ENCODE measurements around the gene OXLD1.

Gene OXLD1

DNA sequence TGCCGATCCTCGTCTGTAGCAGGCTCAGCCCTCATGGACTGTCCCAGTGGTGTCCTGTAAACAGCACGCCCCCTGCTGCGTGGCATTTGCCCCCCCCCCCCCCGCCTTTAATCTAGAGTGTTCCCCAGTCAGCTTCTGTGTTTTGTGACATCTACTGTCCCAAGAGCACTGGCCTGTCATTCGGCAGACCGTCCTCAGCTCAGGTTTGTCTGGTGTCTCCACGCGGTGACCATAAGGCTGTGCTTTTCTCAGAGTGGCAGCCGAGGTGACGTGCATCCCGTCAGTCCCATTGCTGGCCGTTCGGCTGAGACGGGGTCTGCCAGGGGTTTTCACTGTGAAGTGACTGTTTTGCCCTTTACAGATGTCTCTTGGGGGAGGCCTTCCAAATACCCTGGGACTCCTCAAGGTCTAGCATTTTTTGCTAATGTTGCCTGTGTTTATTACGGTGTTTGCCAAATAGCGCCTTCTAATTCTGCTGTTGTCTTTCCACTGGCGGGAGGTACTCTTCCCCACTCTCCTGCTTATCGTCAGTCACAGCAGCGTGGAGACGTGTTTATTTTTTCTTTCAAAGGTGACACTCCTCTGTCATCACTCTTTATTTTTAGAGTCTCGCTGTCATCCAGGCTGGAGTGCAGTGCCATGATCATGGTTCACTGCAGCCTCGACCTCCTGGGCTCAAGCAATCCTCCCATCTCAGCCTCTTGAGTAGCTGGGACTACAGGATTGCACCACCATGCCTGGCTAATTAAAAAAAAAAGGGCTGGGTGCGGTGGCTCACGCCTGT lies 31.0 kb upstream of the OXLD1 start:
- Histone ChIP-seq H3K4me1 (ENCODE audit: insufficient read depth, low read length) (peaks cover 12% of the 10 kb centered on the region), H3K27ac (ENCODE audit: low read depth, low read length) (no peak overlapping the region), H3K9ac (ENCODE audit: low read length) (no peak overlapping the region), H3K27me3 (ENCODE audit: control insufficient read depth in 1 of 2, insufficient read depth in 2 of 2, low read length in 2 of 2) (no peaks in the 10 kb centered on the region), H3K9me3 (ENCODE audit: low read length) (no peaks in the 10 kb centered on the region), H3K4me3 (ENCODE audit: low read depth in 1 of 2, low read length in 2 of 2) (no peak overlapping the region), H3K36me3 (ENCODE audit: insufficient read depth, low read length) (peaks cover 48% of the 10 kb centered on the region)

DNA sequence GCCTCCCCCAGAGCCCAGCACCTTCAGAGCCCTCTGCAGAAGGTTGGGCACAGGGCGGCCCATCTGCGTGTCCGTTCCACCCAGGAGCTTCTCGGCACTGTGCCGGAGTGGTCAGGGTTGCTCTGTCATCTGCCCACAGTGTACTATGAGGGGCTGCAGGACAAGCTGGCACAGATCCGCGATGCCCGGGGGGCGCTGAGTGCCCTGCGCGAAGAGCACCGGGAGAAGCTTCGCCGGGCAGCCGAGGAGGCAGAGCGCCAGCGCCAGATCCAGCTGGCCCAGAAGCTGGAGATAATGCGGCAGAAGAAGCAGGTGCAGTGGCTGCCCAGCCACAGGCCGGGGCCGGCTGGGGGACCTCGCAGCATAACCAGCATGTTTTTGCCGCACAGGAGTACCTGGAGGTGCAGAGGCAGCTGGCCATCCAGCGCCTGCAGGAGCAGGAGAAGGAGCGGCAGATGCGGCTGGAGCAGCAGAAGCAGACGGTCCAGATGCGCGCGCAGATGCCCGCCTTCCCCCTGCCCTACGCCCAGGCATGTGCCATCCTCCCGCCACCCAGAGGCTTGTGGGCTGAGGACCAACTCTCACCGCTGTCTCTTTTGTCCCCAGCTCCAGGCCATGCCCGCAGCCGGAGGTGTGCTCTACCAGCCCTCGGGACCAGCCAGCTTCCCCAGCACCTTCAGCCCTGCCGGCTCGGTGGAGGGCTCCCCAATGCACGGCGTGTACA lies 30.0 kb upstream of the OXLD1 start:
- Histone ChIP-seq H3K36me3 (ENCODE audit: insufficient read depth, low read length) (peaks cover 55% of the 10 kb centered on the region), H3K4me1 (ENCODE audit: insufficient read depth, low read length) (peaks cover under 1% of the 10 kb centered on the region), H3K27ac (ENCODE audit: low read depth, low read length) (no peak overlapping the region), H3K9ac (ENCODE audit: low read length) (no peak overlapping the region), H3K27me3 (ENCODE audit: control insufficient read depth in 1 of 2, insufficient read depth in 2 of 2, low read length in 2 of 2) (no peaks in the 10 kb centered on the region), H3K4me3 (ENCODE audit: low read depth in 1 of 2, low read length in 2 of 2) (no peak overlapping the region), H3K9me3 (ENCODE audit: low read length) (no peaks in the 10 kb centered on the region)

DNA sequence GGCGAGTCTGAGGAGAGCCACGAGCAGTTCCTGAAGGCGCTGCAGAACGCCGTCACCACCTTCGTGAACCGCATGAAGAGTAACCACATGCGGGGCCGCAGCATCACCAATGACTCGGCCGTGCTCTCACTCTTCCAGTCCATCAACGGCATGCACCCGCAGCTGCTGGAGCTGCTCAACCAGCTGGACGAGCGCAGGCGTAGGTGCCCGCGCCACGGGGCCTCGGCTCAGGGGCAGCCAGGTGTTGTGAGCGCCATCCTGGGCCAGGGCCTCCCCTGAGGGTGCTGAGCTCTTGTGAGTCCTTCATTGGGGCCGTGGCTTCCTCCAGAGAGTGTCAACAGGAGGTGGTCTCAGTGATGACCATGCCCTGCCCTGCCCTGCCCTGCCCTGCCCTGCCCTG lies 29.4 kb upstream of the OXLD1 start:
- H3K9me3 ChIP-seq (ENCODE audit: low read length) = no peaks in the 10 kb centered on the region
- H3K27me3 ChIP-seq (ENCODE audit: control insufficient read depth in 1 of 2, insufficient read depth in 2 of 2, low read length in 2 of 2) = no peaks in the 10 kb centered on the region
- H3K36me3 ChIP-seq (ENCODE audit: insufficient read depth, low read length) = peaks cover 50% of the 10 kb centered on the region
- no peak overlapping the region for H3K4me3 ChIP-seq (ENCODE audit: low read depth in 1 of 2, low read length in 2 of 2)
- H3K9ac ChIP-seq (ENCODE audit: low read length) = no peak overlapping the region
- H3K4me1 ChIP-seq (ENCODE audit: insufficient read depth, low read length) = no peaks in the 10 kb centered on the region
- H3K27ac ChIP-seq (ENCODE audit: low read depth, low read length) = no peak overlapping the region

DNA sequence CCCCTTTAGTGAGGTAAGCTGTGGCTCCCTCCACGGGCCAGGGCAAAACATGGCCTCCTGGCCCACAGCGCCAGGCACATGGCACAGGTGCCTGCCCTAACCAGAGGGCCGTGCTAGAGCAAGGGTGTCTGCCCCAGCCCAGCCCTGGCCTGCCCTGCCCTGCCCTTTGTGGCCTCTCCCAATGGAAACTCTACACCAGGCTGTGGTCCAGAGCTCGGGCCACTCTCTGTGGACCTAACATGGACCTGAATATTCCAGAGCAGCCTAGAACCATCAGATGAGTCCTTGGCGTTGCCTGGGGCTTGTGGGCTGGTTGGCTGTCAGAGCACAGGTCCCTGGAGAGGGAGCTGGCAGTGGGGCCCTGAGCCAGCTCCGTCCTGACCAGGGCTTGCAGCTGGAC lies 28.8 kb upstream of the OXLD1 start:
- Histone ChIP-seq H3K9ac (ENCODE audit: low read length) (no peak overlapping the region), H3K36me3 (ENCODE audit: insufficient read depth, low read length) (peaks cover 50% of the 10 kb centered on the region), H3K9me3 (ENCODE audit: low read length) (no peaks in the 10 kb centered on the region), H3K27me3 (ENCODE audit: control insufficient read depth in 1 of 2, insufficient read depth in 2 of 2, low read length in 2 of 2) (no peaks in the 10 kb centered on the region), H3K4me1 (ENCODE audit: insufficient read depth, low read length) (no peaks in the 10 kb centered on the region), H3K4me3 (ENCODE audit: low read depth in 1 of 2, low read length in 2 of 2) (no peak overlapping the region), H3K27ac (ENCODE audit: low read depth, low read length) (no peak overlapping the region)

DNA sequence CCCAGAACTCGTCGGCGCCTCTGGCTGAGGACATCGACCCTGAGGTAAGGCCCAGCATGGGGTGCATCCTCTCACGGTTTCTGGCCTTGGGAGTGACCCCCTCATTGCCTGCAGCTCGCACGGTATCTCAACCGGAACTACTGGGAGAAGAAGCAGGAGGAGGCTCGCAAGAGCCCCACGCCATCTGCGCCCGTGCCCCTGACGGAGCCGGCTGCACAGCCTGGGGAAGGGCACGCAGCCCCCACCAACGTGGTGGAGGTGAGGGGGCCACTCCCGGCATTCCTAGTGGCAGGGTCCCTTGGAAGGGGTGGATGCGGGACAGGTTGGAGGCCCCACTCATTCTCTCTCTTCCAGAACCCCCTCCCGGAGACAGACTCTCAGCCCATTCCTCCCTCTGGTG lies 28.4 kb upstream of the OXLD1 start:
- H3K4me1 ChIP-seq (ENCODE audit: insufficient read depth, low read length) = no peaks in the 10 kb centered on the region
- H3K27ac ChIP-seq (ENCODE audit: low read depth, low read length) = no peak overlapping the region
- H3K36me3 ChIP-seq (ENCODE audit: insufficient read depth, low read length) = peaks cover 50% of the 10 kb centered on the region
- no peak overlapping the region for H3K9ac ChIP-seq (ENCODE audit: low read length)
- no peaks in the 10 kb centered on the region for H3K9me3 ChIP-seq (ENCODE audit: low read length)
- no peaks in the 10 kb centered on the region for H3K27me3 ChIP-seq (ENCODE audit: control insufficient read depth in 1 of 2, insufficient read depth in 2 of 2, low read length in 2 of 2)
- H3K4me3 ChIP-seq (ENCODE audit: low read depth in 1 of 2, low read length in 2 of 2) = no peak overlapping the region

DNA sequence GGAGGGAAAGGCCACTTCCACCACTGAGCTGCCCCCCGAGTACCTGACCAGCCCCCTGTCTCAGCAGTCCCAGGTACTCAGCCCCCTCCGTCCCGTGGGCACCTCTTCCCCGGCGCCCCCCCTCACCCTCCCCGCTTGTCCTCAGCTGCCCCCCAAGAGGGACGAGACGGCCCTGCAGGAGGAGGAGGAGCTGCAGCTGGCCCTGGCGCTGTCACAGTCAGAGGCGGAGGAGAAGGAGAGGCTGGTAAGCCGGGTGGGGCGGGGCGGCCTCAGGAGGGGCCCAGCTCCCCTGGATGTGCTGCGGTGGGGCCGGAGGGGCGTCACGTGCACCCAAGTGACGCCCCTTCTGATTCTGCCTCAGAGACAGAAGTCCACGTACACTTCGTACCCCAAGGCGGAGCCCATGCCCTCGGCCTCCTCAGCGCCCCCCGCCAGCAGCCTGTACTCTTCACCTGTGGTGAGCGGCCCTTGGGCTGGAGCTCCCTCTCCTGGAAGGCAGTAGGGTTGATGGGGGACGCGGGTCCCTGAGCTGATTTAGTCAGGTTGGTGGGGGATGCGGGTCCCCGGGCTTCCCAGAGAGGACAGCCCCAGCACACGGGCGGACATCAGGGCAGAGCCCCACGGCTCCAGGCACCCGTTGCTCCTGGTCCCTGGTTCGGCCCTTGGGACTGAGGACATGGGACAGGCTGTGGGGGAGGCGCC lies 27.3 kb upstream of the OXLD1 start:
- Histone ChIP-seq H3K27ac (ENCODE audit: low read depth, low read length) (no peak overlapping the region), H3K36me3 (ENCODE audit: insufficient read depth, low read length) (peaks cover 56% of the 10 kb centered on the region), H3K4me1 (ENCODE audit: insufficient read depth, low read length) (no peaks in the 10 kb centered on the region), H3K9ac (ENCODE audit: low read length) (no peak overlapping the region), H3K4me3 (ENCODE audit: low read depth in 1 of 2, low read length in 2 of 2) (no peak overlapping the region), H3K27me3 (ENCODE audit: control insufficient read depth in 1 of 2, insufficient read depth in 2 of 2, low read length in 2 of 2) (no peaks in the 10 kb centered on the region), H3K9me3 (ENCODE audit: low read length) (no peaks in the 10 kb centered on the region)

DNA sequence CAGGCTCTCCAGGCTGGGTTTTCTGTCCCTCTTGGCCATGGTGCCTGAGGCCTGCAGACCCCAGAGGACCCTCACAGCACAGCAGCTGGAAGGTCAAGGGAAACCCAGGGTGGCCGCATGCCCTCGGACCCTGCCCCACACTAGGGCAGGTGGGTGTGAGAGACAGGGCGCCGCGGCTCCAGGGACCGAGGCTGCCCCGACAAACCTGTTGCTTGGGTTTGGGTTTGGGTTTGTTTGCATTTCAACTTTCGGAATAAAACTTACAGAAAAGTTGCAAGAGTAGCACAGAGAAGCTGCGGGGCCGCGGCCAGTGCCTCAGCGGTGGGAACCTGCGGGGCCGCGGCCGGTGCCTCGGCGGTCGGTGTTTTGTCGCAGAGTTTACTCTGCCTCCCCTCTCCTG lies 25.2 kb upstream of the OXLD1 start:
- no peak overlapping the region for H3K27ac ChIP-seq (ENCODE audit: low read depth, low read length)
- no peaks in the 10 kb centered on the region for H3K4me1 ChIP-seq (ENCODE audit: insufficient read depth, low read length)
- no peaks in the 10 kb centered on the region for H3K9me3 ChIP-seq (ENCODE audit: low read length)
- H3K4me3 ChIP-seq (ENCODE audit: low read depth in 1 of 2, low read length in 2 of 2) = no peak overlapping the region
- no peaks in the 10 kb centered on the region for H3K27me3 ChIP-seq (ENCODE audit: control insufficient read depth in 1 of 2, insufficient read depth in 2 of 2, low read length in 2 of 2)
- peaks cover 54% of the 10 kb centered on the region for H3K36me3 ChIP-seq (ENCODE audit: insufficient read depth, low read length)
- no peak overlapping the region for H3K9ac ChIP-seq (ENCODE audit: low read length)

DNA sequence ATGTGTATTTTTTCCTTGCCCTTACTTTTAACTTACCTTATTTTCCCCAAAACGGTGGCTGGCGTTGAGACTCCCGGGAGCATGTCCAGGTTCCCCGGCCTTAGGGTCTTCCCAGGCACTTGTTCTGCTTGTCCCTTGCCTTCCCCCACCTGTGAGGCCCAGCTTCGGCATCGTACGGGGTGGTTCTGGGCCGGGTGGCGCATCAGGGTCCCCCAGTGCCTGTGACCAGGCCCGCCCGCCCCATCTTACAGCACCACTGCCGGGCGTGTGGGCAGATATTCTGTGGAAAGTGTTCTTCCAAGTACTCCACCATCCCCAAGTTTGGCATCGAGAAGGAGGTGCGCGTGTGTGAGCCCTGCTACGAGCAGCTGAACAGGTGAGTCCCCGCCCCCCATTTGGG lies 24.8 kb upstream of the OXLD1 start:
- Histone ChIP-seq H3K27ac (ENCODE audit: low read depth, low read length) (no peak overlapping the region), H3K36me3 (ENCODE audit: insufficient read depth, low read length) (peaks cover 57% of the 10 kb centered on the region), H3K27me3 (ENCODE audit: control insufficient read depth in 1 of 2, insufficient read depth in 2 of 2, low read length in 2 of 2) (no peaks in the 10 kb centered on the region), H3K4me1 (ENCODE audit: insufficient read depth, low read length) (no peaks in the 10 kb centered on the region), H3K9me3 (ENCODE audit: low read length) (no peaks in the 10 kb centered on the region), H3K9ac (ENCODE audit: low read length) (no peak overlapping the region), H3K4me3 (ENCODE audit: low read depth in 1 of 2, low read length in 2 of 2) (no peak overlapping the region)

DNA sequence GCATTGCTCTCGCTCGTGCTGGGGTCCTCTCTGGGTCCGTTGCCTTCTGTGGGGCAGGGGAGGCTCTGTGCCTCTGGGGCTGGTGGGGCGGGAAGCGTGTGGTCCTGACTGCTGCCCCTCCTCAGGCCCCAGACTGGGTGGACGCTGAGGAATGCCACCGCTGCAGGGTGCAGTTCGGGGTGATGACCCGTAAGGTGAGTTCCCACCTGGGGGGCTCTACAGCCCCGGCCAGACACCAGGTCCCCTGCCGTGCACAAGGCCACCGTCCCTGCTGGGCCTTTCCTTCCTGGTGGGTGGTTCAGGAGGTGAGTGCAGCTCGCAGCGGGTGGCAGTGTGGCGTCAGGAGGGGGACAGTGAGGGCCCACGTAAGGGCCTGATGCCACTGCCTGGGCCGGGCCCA lies 24.1 kb upstream of the OXLD1 start:
- Histone ChIP-seq H3K27ac (ENCODE audit: low read depth, low read length) (no peak overlapping the region), H3K9me3 (ENCODE audit: low read length) (no peaks in the 10 kb centered on the region), H3K9ac (ENCODE audit: low read length) (no peak overlapping the region), H3K36me3 (ENCODE audit: insufficient read depth, low read length) (peaks cover 60% of the 10 kb centered on the region), H3K4me1 (ENCODE audit: insufficient read depth, low read length) (peaks cover 4% of the 10 kb centered on the region), H3K4me3 (ENCODE audit: low read depth in 1 of 2, low read length in 2 of 2) (no peak overlapping the region), H3K27me3 (ENCODE audit: control insufficient read depth in 1 of 2, insufficient read depth in 2 of 2, low read length in 2 of 2) (no peaks in the 10 kb centered on the region)

DNA sequence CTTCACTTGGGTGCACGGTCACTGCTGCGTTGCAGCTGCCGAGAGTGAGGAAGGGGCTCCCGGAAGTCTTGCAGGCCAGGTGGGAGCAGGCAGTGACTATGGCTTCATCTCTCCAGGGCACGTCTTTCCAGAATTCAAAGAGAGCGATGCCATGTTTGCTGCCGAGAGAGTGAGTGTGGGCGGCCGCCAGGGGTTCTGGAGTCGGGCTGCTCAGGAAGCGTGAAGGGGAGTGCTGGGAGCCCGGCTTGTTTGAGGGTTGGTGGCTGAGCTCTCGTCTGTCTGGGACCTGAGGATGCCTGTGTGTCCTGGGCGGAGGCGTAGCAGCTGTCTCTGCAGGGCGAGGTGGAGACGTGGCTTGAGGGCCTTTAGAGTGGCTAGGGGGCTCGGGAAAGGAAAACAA lies 23.7 kb upstream of the OXLD1 start:
- Histone ChIP-seq H3K9ac (ENCODE audit: low read length) (no peak overlapping the region), H3K27ac (ENCODE audit: low read depth, low read length) (no peak overlapping the region), H3K36me3 (ENCODE audit: insufficient read depth, low read length) (peaks cover 56% of the 10 kb centered on the region), H3K4me3 (ENCODE audit: low read depth in 1 of 2, low read length in 2 of 2) (no peak overlapping the region), H3K4me1 (ENCODE audit: insufficient read depth, low read length) (peaks cover 9% of the 10 kb centered on the region), H3K27me3 (ENCODE audit: control insufficient read depth in 1 of 2, insufficient read depth in 2 of 2, low read length in 2 of 2) (no peaks in the 10 kb centered on the region), H3K9me3 (ENCODE audit: low read length) (no peaks in the 10 kb centered on the region)

DNA sequence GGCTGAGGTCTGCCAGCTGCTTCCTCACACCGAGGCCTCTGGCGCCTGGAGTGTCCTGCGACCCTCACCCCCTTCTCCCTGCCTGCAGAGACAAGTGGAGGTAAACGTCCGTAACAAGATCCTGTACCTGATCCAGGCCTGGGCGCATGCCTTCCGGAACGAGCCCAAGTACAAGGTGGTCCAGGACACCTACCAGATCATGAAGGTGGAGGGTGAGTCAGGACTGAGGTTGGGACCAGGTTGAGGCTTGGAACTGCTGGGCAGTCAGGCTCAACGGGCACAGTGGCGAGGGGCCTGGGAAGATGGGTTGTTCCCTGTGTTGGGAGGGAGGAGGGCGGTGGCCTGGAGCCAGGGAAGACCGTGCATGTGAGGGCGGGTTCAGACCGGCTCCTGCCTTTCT lies 22.2 kb upstream of the OXLD1 start:
- no peak overlapping the region for H3K4me3 ChIP-seq (ENCODE audit: low read depth in 1 of 2, low read length in 2 of 2)
- H3K27me3 ChIP-seq (ENCODE audit: control insufficient read depth in 1 of 2, insufficient read depth in 2 of 2, low read length in 2 of 2) = no peaks in the 10 kb centered on the region
- H3K9me3 ChIP-seq (ENCODE audit: low read length) = no peaks in the 10 kb centered on the region
- peaks cover 47% of the 10 kb centered on the region for H3K36me3 ChIP-seq (ENCODE audit: insufficient read depth, low read length)
- peaks cover 15% of the 10 kb centered on the region for H3K4me1 ChIP-seq (ENCODE audit: insufficient read depth, low read length)
- no peak overlapping the region for H3K27ac ChIP-seq (ENCODE audit: low read depth, low read length)
- H3K9ac ChIP-seq (ENCODE audit: low read length) = no peak overlapping the region
